SK-N-DZ (cell line): Measurements from ENCODE around the gene LBHD2.
"Not testable (repeated sequence)": the region's sequence is repeated elsewhere in the genome, so short reads cannot be mapped to it uniquely, and the experiment has no call there.

Experiments
- DNase-seq: peaks from one replicate; pipeline ENCODE4 v3.0.0-alpha.2; 2015; ENCODE audit warnings: low spot score

Gene LBHD2

DNA sequence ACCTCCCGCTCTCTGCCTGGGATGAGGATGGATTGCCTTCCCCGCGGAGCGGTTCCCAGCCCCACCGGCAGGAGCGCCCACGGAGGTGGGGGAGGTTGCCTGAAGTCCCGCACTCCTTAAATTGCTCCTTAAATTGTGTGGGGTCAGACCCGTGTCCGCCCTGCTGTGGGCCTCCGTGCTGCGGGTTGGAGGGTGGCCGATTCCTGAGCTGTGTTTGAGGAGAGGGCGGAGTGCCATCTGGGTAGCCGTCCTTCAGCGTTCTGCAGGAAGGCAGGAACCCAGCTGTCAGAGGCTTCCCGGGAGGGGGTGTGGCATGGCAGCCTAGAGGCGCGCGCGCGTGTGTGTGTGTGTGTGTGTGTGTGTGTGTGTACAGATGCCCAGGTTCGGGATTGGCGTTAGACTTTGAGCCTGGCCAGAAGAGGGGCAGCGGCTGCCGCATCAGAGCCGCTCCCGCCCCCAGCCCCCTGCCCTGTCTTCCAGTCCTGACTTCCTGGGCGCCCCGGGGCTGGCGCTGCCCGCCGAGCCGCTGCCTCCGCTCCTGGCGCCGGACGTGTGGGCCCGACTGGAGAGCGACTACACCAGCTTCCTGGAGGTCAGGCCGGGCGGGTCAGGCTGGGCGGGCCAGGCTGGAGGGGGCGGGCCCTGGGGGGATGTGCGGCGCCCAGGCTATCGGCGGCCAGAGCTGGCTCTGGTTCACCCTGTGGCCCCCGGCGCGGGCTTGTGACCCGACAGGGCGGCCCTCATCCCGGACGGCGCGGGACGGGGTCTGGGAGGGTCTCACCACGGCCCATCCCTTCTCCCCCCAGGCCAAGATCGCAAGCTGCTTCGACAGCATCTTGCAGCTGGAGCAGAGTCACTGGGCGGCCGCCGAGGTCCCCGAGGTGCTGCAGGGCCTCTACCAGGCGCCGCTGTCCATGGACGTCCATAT, 19.7 kb downstream of the LBHD2 start:
- DNase-seq = no peak

- no peak for DNase-seq
These were observed 20.3 kb downstream of the LBHD2 start for GRCh38 chr14:103104389-103104653.

DNA sequence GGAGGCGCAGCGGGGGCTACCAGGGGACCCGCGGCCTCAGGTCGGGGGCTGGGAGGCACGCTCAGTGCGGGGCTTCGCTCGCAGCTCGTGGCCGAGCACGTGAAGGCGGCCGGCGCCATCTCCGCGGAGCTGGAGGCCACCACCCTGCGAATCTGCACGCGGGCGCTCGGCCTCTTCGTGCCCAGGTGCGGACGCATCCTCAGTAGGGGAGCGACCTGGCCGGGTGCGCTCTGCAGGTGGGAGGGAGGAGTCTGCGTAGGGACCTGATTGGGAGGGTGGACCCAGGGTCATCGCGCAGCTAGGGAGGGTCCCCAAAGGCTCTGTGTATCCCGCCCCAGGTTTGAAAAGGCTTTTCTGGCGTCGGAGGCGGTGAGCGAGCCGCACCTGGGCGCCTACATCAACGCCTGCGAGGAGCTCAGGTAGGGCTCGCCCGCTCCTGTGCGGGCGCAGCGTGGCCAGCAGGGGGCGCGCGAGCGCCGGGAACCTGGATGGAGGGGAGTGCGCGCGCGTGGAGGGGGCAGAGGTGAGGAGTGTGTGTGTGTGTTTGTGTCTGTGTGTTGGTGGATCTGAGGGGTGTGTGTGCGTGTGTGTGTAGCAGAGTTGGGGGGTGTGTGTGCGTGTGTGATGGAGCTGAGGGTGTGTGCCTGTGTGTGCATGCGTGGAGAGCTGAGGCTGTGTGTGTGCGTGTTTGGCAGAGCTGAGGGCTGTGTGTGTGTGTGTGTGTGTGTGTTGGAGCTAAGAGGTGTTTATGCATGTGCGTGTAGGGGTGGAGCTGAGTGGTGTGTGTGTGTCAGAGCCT, 20.8 kb downstream of the LBHD2 start:
- DNase-seq = no peak

DNA sequence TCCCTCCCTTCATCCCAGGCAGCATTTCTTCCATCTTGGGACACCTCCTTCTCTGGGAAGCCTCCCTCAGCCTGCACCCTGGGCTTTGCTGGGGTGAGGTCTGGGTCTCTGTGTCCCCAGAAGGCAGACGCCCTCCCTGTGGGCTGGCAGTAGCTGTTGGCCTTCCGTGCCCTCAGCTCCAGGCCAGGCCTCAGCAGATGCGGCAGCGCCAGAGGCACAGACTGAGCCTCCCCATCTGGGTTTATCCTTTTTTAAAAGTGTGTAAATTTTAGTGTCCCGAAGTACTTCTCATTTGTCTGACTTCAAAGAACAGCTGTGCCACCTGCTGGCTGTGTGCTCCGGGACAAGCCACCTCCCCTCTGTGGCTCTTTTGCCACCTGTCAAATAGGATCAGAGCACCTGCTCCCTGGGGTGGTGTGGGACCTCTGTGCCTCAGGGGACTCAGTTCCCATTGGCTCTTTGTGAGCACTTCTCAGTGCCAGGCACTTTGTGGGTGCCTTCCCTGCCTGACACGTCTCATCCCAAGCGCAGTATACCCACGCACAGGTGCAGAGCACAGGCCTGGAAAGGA, 21.7 kb downstream of the LBHD2 start:
- DNase-seq = no peak

- no peak for DNase-seq
These were observed 23.4 kb downstream of the LBHD2 start for GRCh38 chr14:103107455-103107854.

- no peak for DNase-seq
These were observed 24.1 kb downstream of the LBHD2 start for GRCh38 chr14:103107941-103108748.

DNA sequence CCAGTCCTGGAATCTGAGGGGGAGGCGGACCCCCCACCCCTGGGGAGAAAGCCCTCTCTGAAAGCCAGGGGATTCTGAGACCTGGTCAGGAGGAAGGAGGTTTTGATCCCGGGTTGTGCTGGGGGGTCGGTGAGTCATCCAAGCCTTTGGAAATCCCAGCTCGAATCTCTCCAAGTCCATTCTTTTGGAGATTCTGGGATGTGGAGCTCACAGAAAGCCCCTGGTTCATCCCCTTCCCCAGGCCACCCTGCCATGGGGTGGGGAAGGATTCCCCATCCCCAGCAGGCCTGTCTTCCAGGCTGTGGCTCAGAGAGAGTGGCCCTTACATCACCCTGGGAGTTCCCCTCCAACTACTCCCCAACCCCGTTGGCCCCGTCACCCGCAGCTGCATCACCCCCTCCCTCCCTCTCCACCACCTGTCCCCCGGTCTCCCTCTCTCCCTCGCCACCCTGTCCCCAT, 24.8 kb downstream of the LBHD2 start:
- DNase-seq = no peak

DNA sequence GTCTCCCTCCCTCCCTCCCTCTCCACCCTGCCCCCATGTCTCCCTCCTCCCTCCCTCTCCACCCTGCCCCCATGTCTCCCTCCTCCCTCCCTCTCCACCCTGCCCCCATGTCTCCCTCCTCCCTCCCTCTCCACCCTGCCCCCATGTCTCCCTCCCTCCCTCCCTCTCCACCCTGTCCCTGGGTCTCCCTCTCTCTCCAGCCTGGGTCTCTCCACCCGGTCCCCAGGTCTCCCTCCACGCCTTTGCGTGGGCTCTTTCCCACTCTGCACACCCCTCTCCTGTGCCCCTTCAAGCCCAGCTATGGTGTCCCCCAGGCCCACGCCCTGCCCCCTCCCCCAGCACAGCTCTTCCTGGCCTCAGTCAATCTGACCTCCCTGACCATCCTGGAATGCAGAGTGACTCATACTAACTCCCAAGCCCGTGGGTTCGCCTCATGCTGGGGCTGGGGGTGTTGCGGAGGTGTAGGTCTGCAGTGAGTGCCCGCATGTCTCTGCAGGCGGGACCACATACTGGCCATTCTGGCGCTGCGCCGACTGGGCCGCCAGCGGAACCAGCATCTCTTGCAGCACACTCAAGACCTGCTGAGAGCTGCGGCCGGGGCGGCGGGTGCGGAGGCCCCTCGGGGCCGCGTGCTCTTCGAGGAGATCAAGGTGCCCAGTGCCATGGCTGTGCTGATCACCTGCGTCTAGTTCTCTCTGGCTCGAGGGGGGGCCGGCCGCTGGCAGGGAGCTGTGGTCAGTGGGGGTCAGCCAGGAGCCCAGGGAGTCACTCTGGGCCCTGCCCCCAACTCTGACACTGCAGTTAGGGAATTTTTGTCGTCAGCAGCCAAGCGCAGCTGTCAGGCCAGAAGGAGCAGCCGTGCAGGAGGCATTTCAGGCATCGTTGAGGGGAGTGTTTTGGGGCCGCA, 25.8 kb downstream of the LBHD2 start:
- DNase-seq = no peak

- no peak for DNase-seq
These were observed 26.7 kb downstream of the LBHD2 start for GRCh38 chr14:103110681-103111231.

GRCh38 chr14:103111232-103111868, 27.3 kb downstream of the LBHD2 start:
- DNase-seq = no peak

GRCh38 chr14:103112400-103113243, 28.6 kb downstream of the LBHD2 start:
- DNase-seq = no peak

DNA sequence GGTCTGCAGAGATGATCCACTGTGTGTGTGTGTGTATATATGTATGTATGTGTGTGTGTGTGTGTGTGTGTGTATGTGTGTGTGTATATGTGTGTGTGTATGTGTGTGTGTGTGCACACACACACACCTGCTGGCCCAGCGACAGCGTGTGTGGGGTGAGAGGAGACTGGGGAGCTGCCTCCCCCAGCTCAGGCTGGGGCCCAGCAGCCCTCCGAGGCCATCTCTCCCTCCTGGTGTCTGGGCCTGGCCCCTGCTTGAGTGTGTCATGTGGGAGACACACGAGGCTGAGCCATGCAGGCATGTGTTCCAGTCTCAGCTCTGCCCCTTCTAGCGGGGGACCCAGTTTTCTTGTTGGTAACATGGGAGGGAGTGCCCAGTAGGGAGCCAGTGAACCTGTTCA, 29.3 kb downstream of the LBHD2 start:
- no peak for DNase-seq

GRCh38 chr14:103113774-103114173, 29.8 kb downstream of the LBHD2 start:
- DNase-seq = no peak

- DNase-seq = not testable (repeated sequence)
These were observed 31.2 kb downstream of the LBHD2 start for GRCh38 chr14:103115086-103115679.

- no peak for DNase-seq
These were observed 32.0 kb downstream of the LBHD2 start for GRCh38 chr14:103115845-103116572.

GRCh38 chr14:103116636-103117035, 32.6 kb downstream of the LBHD2 start:
- DNase-seq = no peak

DNA sequence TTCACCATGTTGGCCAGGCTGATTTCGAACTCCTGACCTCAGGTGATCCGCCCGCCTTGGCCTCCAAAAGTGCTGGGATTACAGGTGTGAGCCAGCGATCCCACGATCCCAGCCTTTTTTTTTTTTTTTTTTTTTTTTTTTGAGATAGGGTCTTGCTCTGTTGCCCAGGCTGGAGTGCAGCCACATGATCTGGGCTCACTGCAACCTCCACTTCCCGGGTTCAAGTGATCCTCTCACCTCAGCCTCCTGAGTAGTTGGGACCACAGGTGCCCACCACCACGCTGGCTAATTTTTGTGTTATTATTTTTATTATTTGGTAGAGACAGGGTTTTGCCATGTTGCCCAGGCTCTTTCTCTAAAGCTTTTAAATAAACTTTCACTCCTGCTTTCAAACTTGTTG, 33.5 kb downstream of the LBHD2 start:
- DNase-seq = not testable (repeated sequence)
